Cardiac fibroblast (primary cell): ENCODE measurements around the gene DPP9.
A peak's percentile ranks its signal among the peaks of the same experiment; 100 is the strongest.

ENCODE experiments used
- DNase-seq, 2 donors: peaks; one replicate each; pipeline versions ENCODE4 v3.0.0 to v3.0.0-alpha.2; 2010; ENCODE audit warnings: low read depth in 2 of 2
- H3K4me3 ChIP-seq, 2 donors: replicated peaks in 1 of 2; 1 replicate in 1 of 2; 2 replicates in 1 of 2; pipeline ENCODE4 v1.5.1; 2011; ENCODE audit warnings: low read depth in 2 of 2, low read length in 2 of 2, mild to moderate bottlenecking in 2 of 2, moderate library complexity in 1 of 2
- TF ChIP-seq, protein P1 (sequence below): IDR thresholded peaks from one replicate; pipeline ENCODE4 v1.5.1; 2011; ENCODE audit warnings: low read depth, mild to moderate bottlenecking, low read length, inconsistent platforms

The DPP9 gene

DNA sequence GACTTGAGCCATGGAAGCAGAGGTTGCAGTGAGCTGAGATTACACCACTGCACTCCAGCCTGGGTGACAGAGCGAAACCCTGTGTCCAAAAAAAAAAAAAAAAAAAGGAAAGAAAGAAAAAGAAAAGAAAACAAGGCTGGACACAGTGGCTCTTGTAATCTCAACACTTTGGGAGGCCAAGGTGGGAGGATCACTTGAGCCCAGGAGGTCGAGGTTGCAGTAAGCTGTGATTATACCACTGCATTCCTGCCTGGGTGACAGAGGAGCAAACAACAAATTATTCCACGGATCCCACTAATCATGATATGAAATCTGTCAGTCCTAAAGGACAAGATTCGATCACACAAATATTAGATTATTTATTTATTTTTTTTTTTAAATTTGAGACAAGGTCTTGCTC, 50.4 kb downstream of the DPP9 start:
- H3K4me3 ChIP-seq, result no peak overlapping the region
- DNase-seq, result no peak
- TF ChIP-seq, protein P1, sequence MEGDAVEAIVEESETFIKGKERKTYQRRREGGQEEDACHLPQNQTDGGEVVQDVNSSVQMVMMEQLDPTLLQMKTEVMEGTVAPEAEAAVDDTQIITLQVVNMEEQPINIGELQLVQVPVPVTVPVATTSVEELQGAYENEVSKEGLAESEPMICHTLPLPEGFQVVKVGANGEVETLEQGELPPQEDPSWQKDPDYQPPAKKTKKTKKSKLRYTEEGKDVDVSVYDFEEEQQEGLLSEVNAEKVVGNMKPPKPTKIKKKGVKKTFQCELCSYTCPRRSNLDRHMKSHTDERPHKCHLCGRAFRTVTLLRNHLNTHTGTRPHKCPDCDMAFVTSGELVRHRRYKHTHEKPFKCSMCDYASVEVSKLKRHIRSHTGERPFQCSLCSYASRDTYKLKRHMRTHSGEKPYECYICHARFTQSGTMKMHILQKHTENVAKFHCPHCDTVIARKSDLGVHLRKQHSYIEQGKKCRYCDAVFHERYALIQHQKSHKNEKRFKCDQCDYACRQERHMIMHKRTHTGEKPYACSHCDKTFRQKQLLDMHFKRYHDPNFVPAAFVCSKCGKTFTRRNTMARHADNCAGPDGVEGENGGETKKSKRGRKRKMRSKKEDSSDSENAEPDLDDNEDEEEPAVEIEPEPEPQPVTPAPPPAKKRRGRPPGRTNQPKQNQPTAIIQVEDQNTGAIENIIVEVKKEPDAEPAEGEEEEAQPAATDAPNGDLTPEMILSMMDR, result no peak

DNA sequence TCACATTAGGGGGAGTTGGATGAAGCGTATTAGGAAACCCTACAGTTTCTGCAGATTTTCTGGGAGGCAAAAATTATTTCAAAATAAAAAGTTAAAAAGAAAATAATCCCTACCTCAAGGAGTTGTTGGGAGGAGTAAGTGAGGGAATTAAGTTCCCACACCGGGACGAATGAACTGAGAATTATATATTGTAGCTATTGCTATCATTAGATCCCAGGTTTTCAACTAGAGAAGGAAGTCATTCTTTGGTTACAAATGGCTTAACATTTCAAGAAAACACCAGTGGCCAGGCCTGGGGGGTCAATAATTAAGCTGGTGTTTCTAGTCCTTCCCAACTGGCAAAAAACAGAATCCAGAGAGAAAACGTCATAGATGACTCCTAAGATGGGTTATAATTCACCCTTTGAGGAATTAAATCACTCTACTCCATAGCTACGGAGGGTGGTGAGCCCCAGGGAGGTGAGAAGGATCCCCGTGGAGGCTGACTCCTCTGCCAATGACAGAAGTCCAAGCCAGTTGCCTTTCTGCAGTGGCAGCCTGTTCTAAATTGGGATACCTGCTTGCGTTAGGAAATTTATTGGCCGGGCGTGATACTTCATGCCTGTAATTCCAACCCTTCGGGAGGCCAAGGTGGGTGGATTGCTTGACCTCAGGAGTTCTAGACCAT, 52.3 kb downstream of the DPP9 start:
- DNase-seq, result no peak
- TF ChIP-seq, protein P1, result no peak
- no peak overlapping the region for H3K4me3 ChIP-seq

DNA sequence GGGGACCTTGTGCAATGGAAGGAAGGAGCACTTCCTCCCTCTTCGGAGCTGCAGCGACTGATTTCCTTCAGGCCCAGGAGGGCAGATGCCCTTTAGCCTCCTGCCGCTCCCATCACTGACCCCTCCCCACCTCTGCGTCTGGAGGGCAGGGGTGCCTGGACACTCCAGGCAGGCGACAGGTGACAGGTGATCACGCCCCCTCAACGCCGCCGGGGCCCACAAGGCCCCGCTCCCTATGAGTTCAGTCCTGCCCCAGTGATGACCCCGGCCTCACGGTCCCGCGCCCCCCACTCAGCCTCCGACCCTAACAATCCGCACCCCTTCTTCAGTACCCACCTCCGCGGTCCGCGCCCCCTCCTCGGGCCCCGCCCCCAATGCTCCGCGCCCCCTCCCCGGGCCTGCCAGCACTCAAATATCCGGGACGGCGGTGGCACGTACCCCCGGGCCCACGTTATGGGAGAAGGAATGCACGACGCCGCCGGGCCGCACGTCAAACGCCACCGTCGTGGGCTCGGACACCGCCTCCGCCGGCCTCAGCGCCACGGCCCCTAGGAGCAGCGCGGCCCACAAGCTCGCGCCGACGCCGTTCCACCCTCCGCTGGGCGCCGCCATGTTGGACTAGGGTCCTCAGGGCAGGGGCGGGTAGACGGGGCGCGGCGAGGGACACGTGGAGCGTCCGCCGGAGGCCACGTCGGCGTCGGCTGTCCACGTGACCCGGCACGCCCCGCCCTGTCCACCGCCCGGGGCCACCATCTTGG, 53.7 kb downstream of the DPP9 start, which contains the start of gene MYDGF:
Gene MYDGF (minus strand): TSS at position 620 of the 758 bp plus-strand sequence. CDS start 8 bp downstream, at position 612.
- DNase-seq, result peak; percentile 89 to 93
- TF ChIP-seq, protein P1, result no peak
- peak within 1 kb of the TSS; percentile 88 to 95 for H3K4me3 ChIP-seq

DNA sequence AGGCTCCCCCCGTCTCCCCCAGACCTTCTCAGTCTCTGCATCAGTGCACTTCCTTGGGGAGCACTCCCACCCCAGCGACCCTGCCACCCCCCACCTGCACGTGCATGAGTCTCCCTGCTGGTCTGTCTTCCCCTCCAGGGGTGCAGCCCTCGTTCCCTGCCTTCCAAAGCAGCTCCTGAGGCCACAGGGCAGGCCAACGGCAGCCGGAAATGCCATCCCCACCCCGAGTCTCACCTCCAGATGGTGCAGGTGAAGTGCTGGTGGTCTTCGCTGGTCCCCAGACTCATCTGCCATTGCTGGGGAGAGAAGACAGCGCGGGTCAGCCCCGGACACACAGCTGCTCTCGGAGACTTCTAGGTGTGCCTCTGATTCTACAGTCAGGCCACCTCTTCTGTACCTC, 59.0 kb downstream of the DPP9 start:
- no peak overlapping the region for H3K4me3 ChIP-seq
- no peak for DNase-seq
- TF ChIP-seq, protein P1, result no peak

DNA sequence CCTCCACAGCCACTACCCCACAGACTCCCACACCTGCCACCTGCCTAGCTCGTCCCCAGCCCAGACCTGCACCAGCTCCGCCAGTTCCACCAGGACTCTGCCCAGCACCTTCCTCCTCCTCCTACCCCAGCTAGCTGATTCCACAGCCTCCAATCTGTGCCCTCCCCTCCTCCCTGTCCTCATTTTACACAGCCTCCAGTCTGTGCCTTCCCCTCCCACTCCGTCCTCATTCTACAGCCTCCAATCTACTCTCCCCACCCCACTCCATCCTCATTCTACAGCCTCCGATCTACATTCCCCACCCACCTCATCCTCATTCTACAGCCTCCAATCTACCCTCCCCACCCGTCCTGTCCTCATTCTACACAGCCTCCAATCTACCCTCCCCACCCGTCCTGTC, 60.8 kb downstream of the DPP9 start:
- TF ChIP-seq, protein P1, result no peak
- DNase-seq, result no peak
- H3K4me3 ChIP-seq, result no peak overlapping the region

DNA sequence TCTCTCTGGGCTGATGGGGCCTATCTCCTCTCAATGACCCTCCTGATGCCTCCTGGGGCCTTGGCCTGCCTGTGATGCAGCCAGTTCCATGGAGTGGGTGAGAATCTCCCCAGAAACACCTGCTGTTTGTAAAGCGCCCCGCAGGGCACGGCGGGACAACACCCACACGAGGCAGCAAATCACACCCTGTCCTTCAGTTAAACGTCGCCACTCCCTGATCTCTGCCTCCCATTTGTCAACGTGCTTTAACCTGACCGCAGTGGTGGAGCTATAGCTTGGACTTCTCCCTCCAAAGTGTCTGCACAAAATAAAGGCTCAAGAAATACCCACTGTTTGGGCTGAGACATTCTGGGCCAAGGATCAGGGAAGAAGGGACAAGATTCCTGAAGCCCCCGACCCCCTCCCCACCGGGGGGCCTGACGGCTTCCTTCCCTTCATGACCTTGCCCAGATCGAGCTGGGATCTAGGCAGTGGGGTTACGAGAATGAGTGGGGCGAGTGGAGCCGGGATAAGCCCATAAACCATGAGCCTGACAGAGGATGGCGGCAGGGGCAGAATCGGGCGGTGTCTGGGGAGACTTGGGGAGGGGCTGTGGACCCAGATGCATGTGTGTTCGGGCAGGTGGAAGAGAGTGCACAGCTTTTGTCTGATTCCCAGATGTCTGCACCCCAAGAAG, 61.5 kb downstream of the DPP9 start:
- no peak for DNase-seq
- H3K4me3 ChIP-seq, result no peak overlapping the region
- TF ChIP-seq, protein P1, result no peak
